HG03442 (cell line): ENCODE data around the gene PRDM11.

Experiments used
- ATAC-seq: cut with Tn5 transposase; IDR thresholded peaks from one replicate; pipeline ENCODE4 v1.9.1; 2021; ENCODE audit warnings: mild to moderate bottlenecking, moderate library complexity; ENCODE audit not compliant: unreplicated experiment

Gene PRDM11

DNA sequence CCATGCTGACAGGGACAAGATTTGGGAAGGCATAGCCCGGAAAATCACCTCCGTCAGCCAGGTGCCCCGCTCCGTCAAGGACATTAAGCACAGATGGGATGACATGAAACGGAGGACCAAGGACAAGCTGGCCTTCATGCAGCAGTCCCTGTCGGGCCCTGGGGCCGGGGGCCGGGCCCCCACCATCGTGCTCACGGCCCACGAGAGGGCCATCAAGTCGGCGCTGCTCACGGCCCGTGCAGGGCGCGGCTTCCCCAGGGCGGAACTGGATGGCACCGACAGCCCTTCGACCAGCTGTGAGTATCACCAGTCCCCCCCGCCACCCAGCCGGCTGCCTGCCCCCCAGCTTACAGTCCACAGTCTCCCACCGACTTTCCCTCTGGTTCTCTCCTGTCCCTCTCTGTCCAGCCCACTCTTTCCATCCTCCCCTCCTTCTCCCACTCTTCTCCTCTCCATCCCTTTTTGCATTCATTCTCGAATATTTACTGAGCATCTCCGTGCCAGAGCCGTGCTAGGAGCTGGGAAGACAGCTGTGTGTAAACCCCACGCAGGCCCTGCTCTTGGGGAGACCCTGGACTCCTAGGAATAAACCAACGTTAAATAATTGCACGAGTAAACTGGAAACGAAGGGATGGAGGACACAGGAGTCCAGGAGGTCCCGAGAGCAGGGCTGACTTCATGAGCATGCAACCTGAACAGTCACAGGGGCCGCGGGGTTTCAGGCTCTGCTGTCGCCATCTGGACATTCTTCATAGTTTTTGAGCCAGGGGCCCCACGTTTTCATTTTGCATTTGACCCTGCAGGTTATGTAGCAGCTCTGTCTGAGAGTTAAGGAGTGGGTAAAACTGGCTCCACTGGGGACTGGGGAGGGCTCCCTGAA is 62.8 kb downstream of the PRDM11 start:
- ATAC-seq: no peak

DNA sequence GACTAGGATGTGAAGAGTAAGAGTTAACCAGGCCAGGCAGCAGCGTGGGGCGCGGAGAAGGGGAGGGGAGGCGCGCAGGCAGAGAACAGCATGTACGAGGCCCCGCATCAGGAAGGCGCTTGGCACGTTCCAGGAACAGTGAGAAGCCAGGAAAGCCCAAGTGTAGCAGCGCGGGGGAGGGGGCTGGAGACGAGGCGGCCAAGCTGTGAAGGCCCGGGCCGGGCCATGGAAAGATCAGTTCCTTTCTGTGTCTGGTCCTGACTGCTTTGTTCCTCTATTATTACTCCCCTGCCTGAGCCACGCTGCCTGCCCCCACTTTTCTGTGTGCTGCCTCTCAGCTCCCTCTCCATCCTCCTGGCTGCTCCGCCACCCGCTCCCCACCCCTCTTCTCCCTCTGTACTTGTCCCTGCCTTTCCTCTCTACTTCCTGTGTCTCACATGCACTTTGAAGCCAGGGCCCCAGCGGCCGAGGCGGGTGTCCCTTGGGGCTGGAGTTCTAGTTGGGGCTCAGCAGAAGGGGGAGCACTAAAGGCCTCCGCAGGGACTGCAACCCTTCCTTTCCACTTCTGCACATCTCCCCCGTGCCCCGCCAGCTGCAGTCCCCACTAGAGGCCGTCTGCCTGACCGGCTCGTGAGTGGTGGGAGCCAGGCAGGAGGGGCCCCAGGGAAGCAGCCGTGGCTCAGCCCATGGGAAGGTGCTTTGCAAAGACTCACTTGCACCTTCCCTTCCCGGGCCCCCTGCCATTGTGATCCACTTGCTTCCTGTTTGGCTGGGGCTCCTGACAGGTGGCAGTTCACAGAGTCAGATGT is 63.7 kb downstream of the PRDM11 start:
- no peak for ATAC-seq

DNA sequence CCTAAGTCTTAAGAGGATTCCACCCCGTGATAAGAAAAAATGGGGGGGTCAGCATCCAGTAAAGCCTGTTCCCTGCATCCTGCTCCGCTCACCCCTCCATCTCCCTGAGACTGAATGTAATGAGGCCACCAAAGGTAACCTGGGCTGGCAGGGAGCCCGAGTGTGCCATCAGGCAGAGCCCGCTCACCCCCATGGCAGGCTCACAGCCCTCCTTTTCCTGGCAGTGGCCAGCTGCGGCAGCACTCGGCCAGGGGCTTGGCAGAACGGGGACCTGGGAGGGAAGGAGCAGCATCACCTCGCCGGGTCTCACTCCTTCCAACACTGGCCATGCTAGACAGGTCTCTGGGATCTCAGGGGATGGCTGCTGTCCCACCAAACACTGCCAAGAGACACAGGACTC is 64.4 kb downstream of the PRDM11 start:
- ATAC-seq: no peak

DNA sequence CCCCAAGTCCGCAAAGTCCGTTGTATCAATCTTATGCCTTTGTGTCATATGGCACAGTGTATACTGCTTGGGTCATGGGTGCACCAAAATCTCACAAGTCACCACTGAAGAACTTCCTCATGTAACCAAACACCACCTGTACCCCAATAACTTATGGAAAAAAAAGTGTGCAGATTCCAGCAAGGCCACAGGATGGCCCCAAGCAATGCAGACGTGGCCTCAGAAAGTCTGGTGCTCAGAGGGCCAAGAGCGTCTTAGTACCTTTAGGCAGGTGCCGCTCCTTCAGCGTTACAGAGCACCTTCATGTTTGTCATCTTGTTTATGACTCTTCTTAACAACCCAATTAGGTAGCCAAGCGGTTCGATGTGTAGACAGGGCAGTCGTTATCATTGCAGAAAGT is 65.3 kb downstream of the PRDM11 start:
- no peak for ATAC-seq

DNA sequence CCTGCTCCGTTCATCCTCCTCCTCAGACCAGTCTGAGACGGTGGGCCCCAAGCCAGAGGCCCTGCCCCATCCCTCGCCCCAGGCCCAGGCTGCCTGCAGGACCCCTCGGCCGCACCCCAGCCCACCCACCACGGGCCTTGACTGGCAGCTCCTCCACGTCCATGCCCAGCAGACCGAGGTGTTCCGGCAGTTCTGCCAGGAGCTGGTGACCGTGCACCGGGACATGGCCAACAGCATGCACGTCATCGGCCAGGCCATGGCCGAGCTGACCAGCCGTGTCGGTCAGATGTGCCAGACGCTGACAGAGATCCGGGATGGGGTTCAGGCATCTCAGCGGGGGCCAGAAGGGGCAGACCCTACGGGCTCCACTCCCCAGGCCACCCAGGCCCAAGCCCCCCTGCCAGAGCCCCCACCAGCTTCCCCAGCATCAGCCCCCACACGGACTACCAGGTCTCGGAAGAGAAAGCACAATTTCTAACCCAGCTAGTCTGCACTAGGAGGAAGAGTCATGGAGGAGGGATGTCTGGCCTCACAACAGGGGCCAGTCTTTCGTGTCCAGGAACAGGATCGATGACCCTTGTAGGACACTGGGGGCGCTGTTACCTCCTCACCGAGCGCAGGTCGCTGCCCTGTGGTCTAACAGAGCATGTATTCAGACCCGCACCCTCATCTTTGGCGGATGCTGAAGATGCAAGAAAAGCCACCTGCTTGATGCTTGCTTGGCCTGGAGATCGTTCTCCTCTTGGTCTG is 66.3 kb downstream of the PRDM11 start:
- no peak for ATAC-seq

DNA sequence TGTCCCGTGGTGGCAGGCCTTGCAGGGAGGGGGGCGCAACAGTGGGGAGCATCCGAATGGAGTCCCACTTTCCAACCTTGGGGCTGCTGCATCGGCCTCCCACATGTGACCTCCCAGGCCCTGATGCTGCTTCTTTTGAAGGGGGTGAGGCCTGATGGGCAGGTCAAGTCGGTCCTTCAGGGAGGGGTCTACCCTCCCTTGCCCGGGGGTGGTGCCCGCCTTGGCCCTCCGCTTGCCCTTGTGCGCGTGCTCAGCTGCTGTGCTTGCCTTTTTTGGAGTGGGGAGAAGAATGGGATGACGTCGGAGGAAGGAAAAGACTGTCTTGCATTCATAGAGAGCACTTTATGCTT is 66.9 kb downstream of the PRDM11 start:
- ATAC-seq: no peak

GRCh38 chr11:45213717-45214116 is 67.3 kb downstream of the PRDM11 start:
- no peak for ATAC-seq

- ATAC-seq: no peak
Observed at GRCh38 chr11:45215098-45215865, 68.8 kb downstream of the PRDM11 start.

DNA sequence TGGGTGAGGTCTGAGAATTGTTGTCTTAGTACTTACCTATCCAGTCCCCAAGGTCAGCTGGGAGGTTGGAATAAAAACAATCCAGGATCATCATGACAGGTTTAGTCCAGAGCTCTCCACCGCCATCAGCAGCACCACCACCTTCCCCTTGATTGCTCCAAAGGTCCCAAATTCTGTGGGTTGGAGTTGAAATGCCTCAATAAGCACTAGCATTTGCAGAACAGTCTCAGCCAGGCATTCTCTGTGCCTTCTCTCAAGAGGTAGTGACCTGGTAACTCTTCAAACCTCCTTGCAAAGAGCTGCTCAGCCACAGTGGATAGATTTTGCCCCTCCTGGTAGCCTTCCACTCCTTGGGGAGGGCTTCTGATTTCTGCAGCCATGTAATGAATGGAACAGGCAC is 69.6 kb downstream of the PRDM11 start:
- no peak for ATAC-seq

DNA sequence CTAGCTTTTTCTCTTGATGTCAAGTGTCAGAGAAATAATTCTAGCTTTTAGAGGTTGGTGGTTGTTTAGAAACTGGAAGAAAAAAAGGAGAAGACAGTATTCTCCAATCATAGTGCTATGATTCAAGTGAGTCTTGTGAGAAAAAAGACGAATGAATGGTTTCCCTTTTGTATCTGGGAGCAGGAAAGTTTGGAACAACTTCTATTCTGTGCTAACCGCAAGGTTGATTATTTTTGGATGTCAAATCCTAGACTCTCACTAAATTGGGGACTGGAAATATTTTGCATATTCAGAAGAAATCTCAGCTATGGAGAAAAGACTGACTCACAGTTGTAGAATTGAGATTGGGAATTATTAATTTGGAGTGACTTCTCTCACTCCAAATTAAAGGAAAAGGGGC is 70.5 kb downstream of the PRDM11 start:
- no peak for ATAC-seq

- no peak for ATAC-seq
Observed at GRCh38 chr11:45217991-45218390, 71.6 kb downstream of the PRDM11 start.

DNA sequence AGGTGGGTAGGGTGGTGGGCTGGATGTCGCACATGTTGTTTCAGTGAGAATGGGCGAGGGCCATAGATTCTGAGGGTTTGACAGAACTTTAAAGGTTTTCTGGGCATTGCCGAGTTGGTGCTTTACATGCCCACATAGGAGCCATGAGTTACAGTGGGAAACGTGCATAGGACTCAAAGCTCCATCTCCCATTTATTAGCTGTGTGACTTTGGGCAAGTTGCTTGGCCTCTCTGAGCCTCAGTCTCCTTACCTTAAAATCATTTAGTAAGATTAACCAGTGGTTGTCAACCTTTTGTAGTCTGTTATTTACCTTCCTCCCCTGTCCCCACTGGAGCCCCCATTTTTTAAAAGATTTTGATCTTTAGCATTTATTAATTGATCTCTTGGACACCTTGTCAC is 72.3 kb downstream of the PRDM11 start:
- ATAC-seq: no peak

GRCh38 chr11:45219411-45219810 is 73.0 kb downstream of the PRDM11 start:
- no peak for ATAC-seq

GRCh38 chr11:45223496-45223895 is 77.1 kb downstream of the PRDM11 start:
- no peak for ATAC-seq

GRCh38 chr11:45224766-45225165 is 78.3 kb downstream of the PRDM11 start:
- no peak for ATAC-seq

- ATAC-seq: no peak
Observed at GRCh38 chr11:45225277-45225676, 78.8 kb downstream of the PRDM11 start.

GRCh38 chr11:45225961-45226871 is 79.8 kb downstream of the PRDM11 start:
- no peak for ATAC-seq

DNA sequence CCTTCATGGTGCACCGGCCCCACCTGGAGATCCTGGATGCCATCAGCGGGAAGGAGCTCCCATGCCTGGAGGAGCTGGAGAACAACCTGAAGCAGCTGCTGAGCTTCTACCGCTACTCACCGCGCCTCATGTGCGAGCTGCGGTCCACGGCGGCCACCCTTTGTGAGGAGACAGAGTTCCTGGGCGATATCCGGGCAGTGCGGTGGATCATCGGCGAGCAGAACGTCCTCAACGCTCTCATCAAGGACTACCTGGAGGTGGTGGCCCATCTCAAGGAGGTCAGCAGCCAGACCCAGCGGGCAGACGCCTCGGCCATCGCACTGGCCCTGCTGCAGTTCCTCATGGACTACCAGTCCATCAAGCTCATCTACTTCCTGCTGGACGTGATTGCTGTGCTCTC is 80.5 kb downstream of the PRDM11 start:
- ATAC-seq: no peak

- ATAC-seq: no peak
Observed at GRCh38 chr11:45227836-45228235, 81.4 kb downstream of the PRDM11 start.
